IPS-15b (cell line): ENCODE results near the gene HS3ST3B1.

Source experiments
- H3K27me3 ChIP-seq: one replicate; pipeline ENCODE4 v1.6.1; 2013; ENCODE audit warnings: low read length; ENCODE audit not compliant: control insufficient read depth, insufficient read depth
- H3K36me3 ChIP-seq: one replicate; pipeline ENCODE4 v1.6.1; 2013; ENCODE audit warnings: low read length; ENCODE audit not compliant: control insufficient read depth, insufficient read depth
- H3K4me1 ChIP-seq: one replicate; pipeline ENCODE4 v1.6.1; 2013; ENCODE audit warnings: mild to moderate bottlenecking, low read length; ENCODE audit not compliant: control insufficient read depth, insufficient read depth
- H3K4me3 ChIP-seq: one replicate; pipeline ENCODE4 v1.5.1; 2013; ENCODE audit warnings: low read depth, low read length
- H3K9ac ChIP-seq: one replicate; pipeline ENCODE4 v1.6.1; 2013; ENCODE audit warnings: low read depth, mild to moderate bottlenecking, low read length
- H3K9me3 ChIP-seq: one replicate; pipeline ENCODE4 v1.6.1; 2013; ENCODE audit warnings: mild to moderate bottlenecking, low read length; ENCODE audit not compliant: control insufficient read depth, insufficient read depth

The HS3ST3B1 gene

GRCh38 chr17:14312522-14312921 is 11.6 kb downstream of the HS3ST3B1 start:
- Histone ChIP-seq H3K4me1 (peaks cover 32% of the 10 kb centered on the region), H3K36me3 (no peaks in the 10 kb centered on the region), H3K27me3 (peaks cover 14% of the 10 kb centered on the region), H3K4me3 (no peak overlapping the region), H3K9ac (no peak overlapping the region), H3K9me3 (no peaks in the 10 kb centered on the region)

- H3K36me3 ChIP-seq, result no peaks in the 10 kb centered on the region
- H3K4me3 ChIP-seq, result no peak overlapping the region
- H3K9ac ChIP-seq, result no peak overlapping the region
- H3K27me3 ChIP-seq, result peaks cover 18% of the 10 kb centered on the region
- H3K4me1 ChIP-seq, result peaks cover 28% of the 10 kb centered on the region
- no peaks in the 10 kb centered on the region for H3K9me3 ChIP-seq
Observed at GRCh38 chr17:14316126-14316832, 15.4 kb downstream of the HS3ST3B1 start.

GRCh38 chr17:14317383-14317782 is 16.5 kb downstream of the HS3ST3B1 start:
- Histone ChIP-seq H3K4me3 (no peak overlapping the region), H3K9me3 (no peaks in the 10 kb centered on the region), H3K36me3 (no peaks in the 10 kb centered on the region), H3K27me3 (peaks cover 21% of the 10 kb centered on the region), H3K9ac (no peak overlapping the region), H3K4me1 (peaks cover 19% of the 10 kb centered on the region)

GRCh38 chr17:14318109-14318917 is 17.4 kb downstream of the HS3ST3B1 start:
- Histone ChIP-seq H3K9ac (no peak overlapping the region), H3K9me3 (no peaks in the 10 kb centered on the region), H3K27me3 (peaks cover 29% of the 10 kb centered on the region), H3K4me3 (no peak overlapping the region), H3K4me1 (peaks cover 20% of the 10 kb centered on the region), H3K36me3 (no peaks in the 10 kb centered on the region)

GRCh38 chr17:14318918-14319205 is 18.0 kb downstream of the HS3ST3B1 start:
- Histone ChIP-seq H3K4me3 (no peak overlapping the region), H3K9ac (no peak overlapping the region), H3K27me3 (peaks cover 31% of the 10 kb centered on the region), H3K4me1 (peaks cover 24% of the 10 kb centered on the region), H3K36me3 (no peaks in the 10 kb centered on the region), H3K9me3 (no peaks in the 10 kb centered on the region)

GRCh38 chr17:14320098-14320497 is 19.2 kb downstream of the HS3ST3B1 start:
- Histone ChIP-seq H3K9me3 (no peaks in the 10 kb centered on the region), H3K4me1 (peaks cover 24% of the 10 kb centered on the region), H3K4me3 (no peak overlapping the region), H3K9ac (no peak overlapping the region), H3K27me3 (peaks cover 38% of the 10 kb centered on the region), H3K36me3 (no peaks in the 10 kb centered on the region)

- H3K4me3 ChIP-seq, result no peak overlapping the region
- no peaks in the 10 kb centered on the region for H3K36me3 ChIP-seq
- no peaks in the 10 kb centered on the region for H3K9me3 ChIP-seq
Observed at GRCh38 chr17:14320734-14321475, 20.0 kb downstream of the HS3ST3B1 start.

GRCh38 chr17:14321476-14321949 is 20.6 kb downstream of the HS3ST3B1 start:
- Histone ChIP-seq H3K4me3 (no peak overlapping the region), H3K9me3 (no peaks in the 10 kb centered on the region), H3K9ac (no peak overlapping the region), H3K36me3 (no peaks in the 10 kb centered on the region), H3K27me3 (peaks cover 47% of the 10 kb centered on the region), H3K4me1 (peaks cover 23% of the 10 kb centered on the region)

More at GRCh38 chr17:14320734-14321475, 20.0 kb downstream of the HS3ST3B1 start:
- H3K9ac ChIP-seq, result no peak overlapping the region
- peaks cover 42% of the 10 kb centered on the region for H3K27me3 ChIP-seq
- H3K4me1 ChIP-seq, result peaks cover 24% of the 10 kb centered on the region

GRCh38 chr17:14321980-14322776 is 21.3 kb downstream of the HS3ST3B1 start:
- H3K9ac ChIP-seq, result no peak overlapping the region

GRCh38 chr17:14323522-14323981 is 22.7 kb downstream of the HS3ST3B1 start:
- no peak overlapping the region for H3K4me3 ChIP-seq
- H3K9me3 ChIP-seq, result no peaks in the 10 kb centered on the region
- no peaks in the 10 kb centered on the region for H3K36me3 ChIP-seq
- H3K27me3 ChIP-seq, result peaks cover 52% of the 10 kb centered on the region
- H3K9ac ChIP-seq, result no peak overlapping the region
- peaks cover 5% of the 10 kb centered on the region for H3K4me1 ChIP-seq

More at GRCh38 chr17:14321980-14322776, 21.3 kb downstream of the HS3ST3B1 start:
- H3K27me3 ChIP-seq, result peaks cover 47% of the 10 kb centered on the region
- H3K4me3 ChIP-seq, result no peak overlapping the region
- H3K36me3 ChIP-seq, result no peaks in the 10 kb centered on the region
- H3K4me1 ChIP-seq, result peaks cover 16% of the 10 kb centered on the region
- no peaks in the 10 kb centered on the region for H3K9me3 ChIP-seq

- H3K4me1 ChIP-seq, result peaks cover 16% of the 10 kb centered on the region
- H3K9me3 ChIP-seq, result no peaks in the 10 kb centered on the region
- H3K4me3 ChIP-seq, result no peak overlapping the region
- H3K36me3 ChIP-seq, result no peaks in the 10 kb centered on the region
- peaks cover 47% of the 10 kb centered on the region for H3K27me3 ChIP-seq
- H3K9ac ChIP-seq, result no peak overlapping the region
Observed at GRCh38 chr17:14325618-14326167, 24.8 kb downstream of the HS3ST3B1 start.
